Astrocyte (in vitro differentiated cells and primary cell): ENCODE measurements around the gene IQUB. TPM values are rescaled to one million over a fixed set of nuclear protein-coding genes. Genes with fewer than 3 reads are reported as not detected.
"Not testable (repeated sequence)": the region's sequence is repeated elsewhere in the genome, so short reads cannot be mapped to it uniquely, and the experiment has no call there.

Experiments
- DNase-seq: peaks from one replicate; pipeline ENCODE4 v3.0.0-alpha.2; 2010; ENCODE audit warnings: low read depth
- FAIRE-seq: peaks from 2 replicates; lab custom pipeline; 2011; peaks lifted over from hg19 to GRCh38; lab: Jason Lieb, UNC
- H2AFZ ChIP-seq: 2 replicates; pipeline ENCODE4 v1.6.0; 2012; ENCODE audit warnings: low read depth, low read length, inconsistent platforms
- H3K27ac ChIP-seq: 2 replicates; pipeline ENCODE4 v1.5.1; 2011; ENCODE audit warnings: low read depth, low read length, inconsistent platforms
- H3K27me3 ChIP-seq: 2 replicates; pipeline ENCODE4 v1.6.0; 2011; ENCODE audit warnings: low read length, inconsistent platforms; ENCODE audit not compliant: insufficient read depth
- H3K36me3 ChIP-seq: 2 replicates; pipeline ENCODE4 v1.5.1; 2011; ENCODE audit warnings: low read length, inconsistent platforms; ENCODE audit not compliant: insufficient read depth
- H3K4me1 ChIP-seq: 2 replicates; pipeline ENCODE4 v1.5.1; 2011; ENCODE audit warnings: low read length, inconsistent platforms; ENCODE audit not compliant: insufficient read depth
- H3K4me2 ChIP-seq: 2 replicates; pipeline ENCODE4 v1.6.0; 2012; ENCODE audit warnings: low read length, inconsistent platforms
- H3K4me3 ChIP-seq: 2 replicates; pipeline ENCODE4 v1.5.1; 2011; ENCODE audit warnings: low read depth, mild to moderate bottlenecking, low read length, inconsistent platforms; ENCODE audit not compliant: insufficient read depth
- H3K79me2 ChIP-seq: 2 replicates; pipeline ENCODE4 v1.6.0; 2012; ENCODE audit warnings: mild to moderate bottlenecking, low read length, inconsistent platforms; ENCODE audit not compliant: insufficient read depth
- H3K9ac ChIP-seq: 2 replicates; pipeline ENCODE4 v1.6.0; 2012; ENCODE audit warnings: mild to moderate bottlenecking, low read length, inconsistent platforms
- H3K9me3 ChIP-seq: 2 replicates; pipeline ENCODE4 v1.5.1; 2012; ENCODE audit warnings: low read depth, mild to moderate bottlenecking, low read length, inconsistent platforms; ENCODE audit not compliant: insufficient read depth
- H4K20me1 ChIP-seq: 2 replicates; pipeline ENCODE4 v1.6.0; 2012; ENCODE audit warnings: low read length, inconsistent platforms; ENCODE audit not compliant: insufficient read depth
- H3K27ac Mint-ChIP-seq: one replicate; pipeline ENCODE4 v1.8.0; 2021; ENCODE audit warnings: mild to moderate bottlenecking, mixed read lengths; ENCODE audit not compliant: unreplicated experiment
- H3K27me3 Mint-ChIP-seq: one replicate; pipeline ENCODE4 v1.8.0; 2021; ENCODE audit warnings: low read depth, mixed read lengths; ENCODE audit not compliant: unreplicated experiment
- H3K36me3 Mint-ChIP-seq: one replicate; pipeline ENCODE4 v1.8.0; 2021; ENCODE audit warnings: low read depth, mixed read lengths; ENCODE audit not compliant: unreplicated experiment
- H3K4me1 Mint-ChIP-seq: one replicate; pipeline ENCODE4 v1.8.0; 2021; ENCODE audit warnings: low read depth, mixed read lengths; ENCODE audit not compliant: unreplicated experiment
- H3K4me3 Mint-ChIP-seq: one replicate; pipeline ENCODE4 v1.8.0; 2021; ENCODE audit warnings: mild to moderate bottlenecking, moderate library complexity, mixed read lengths; ENCODE audit not compliant: unreplicated experiment
- H3K9me3 Mint-ChIP-seq: one replicate; pipeline ENCODE4 v1.8.0; 2021; ENCODE audit warnings: mild to moderate bottlenecking, mixed read lengths; ENCODE audit not compliant: unreplicated experiment
- CTCF ChIP-seq: IDR thresholded peaks from 2 replicates; pipeline ENCODE4 v1.5.1; 2011; ENCODE audit warnings: low read depth, mild to moderate bottlenecking, inconsistent platforms, low read length, moderate library complexity; ENCODE audit not compliant: insufficient read depth
- EZH2 ChIP-seq: IDR thresholded peaks from 2 replicates; pipeline ENCODE4 v1.6.1; 2012; ENCODE audit warnings: mild to moderate bottlenecking, low read length, inconsistent platforms; ENCODE audit not compliant: insufficient read depth
- total RNA-seq: library from RNA; stranded (reverse); gene quantifications from 2 replicates; pipeline ENCODE4 v1.2.1, GENCODE V29; 2021

Gene IQUB
- total RNA-seq, 1 donor from 2014 or later = 0.59 TPM

- Mint-ChIP-seq H3K4me3 (no peak overlapping the region), H3K36me3 (peaks cover 3% of the 10 kb centered on the region)
- FAIRE-seq = no peak
Observed at GRCh38 chr7:123553159-123553558, 18.8 kb upstream of the IQUB start.

DNA sequence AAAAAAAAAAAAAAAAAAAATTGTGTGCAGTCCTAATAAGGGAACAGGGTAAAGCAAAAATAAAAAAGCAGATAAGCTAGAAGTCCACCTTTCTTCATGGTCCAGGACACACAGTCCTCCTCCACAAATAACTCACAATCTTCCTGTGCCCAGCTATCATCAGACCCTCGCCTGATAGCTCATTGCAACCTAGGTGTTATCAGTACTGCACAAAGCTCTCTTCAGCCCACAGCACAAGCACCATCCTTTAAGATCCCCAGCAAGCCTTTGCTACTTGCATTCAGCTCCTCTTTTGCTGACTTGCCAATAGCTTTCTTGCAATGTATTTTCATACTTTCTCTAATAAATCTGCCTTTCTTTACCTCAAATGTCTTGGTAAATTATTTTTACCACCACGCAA is 18.2 kb upstream of the IQUB start:
- no peak overlapping the region for H3K27ac ChIP-seq
- H3K4me3 ChIP-seq = no peak overlapping the region
- DNase-seq (no peak), FAIRE-seq (no peak)
- H3K36me3 ChIP-seq = peaks cover 10% of the 10 kb centered on the region
- H4K20me1 ChIP-seq = no peaks in the 10 kb centered on the region
- no peak overlapping the region for H3K9ac ChIP-seq
- no peak for TF ChIP-seq EZH2
- peaks cover 3% of the 10 kb centered on the region for H3K36me3 Mint-ChIP-seq
- H3K9me3 Mint-ChIP-seq = peaks cover 2% of the 10 kb centered on the region
- peaks cover 41% of the 10 kb centered on the region for H3K79me2 ChIP-seq
- no peak overlapping the region for H2AFZ ChIP-seq
- H3K27ac Mint-ChIP-seq = no peak overlapping the region
- no peaks in the 10 kb centered on the region for H3K4me1 ChIP-seq
- no peaks in the 10 kb centered on the region for H3K9me3 ChIP-seq
- H3K4me3 Mint-ChIP-seq = no peak overlapping the region
- H3K27me3 ChIP-seq = no peaks in the 10 kb centered on the region
- no peaks in the 10 kb centered on the region for H3K4me1 Mint-ChIP-seq
- no peaks in the 10 kb centered on the region for H3K27me3 Mint-ChIP-seq
- H3K4me2 ChIP-seq = no peak overlapping the region

More at GRCh38 chr7:123553159-123553558, 18.8 kb upstream of the IQUB start:
- no peaks in the 10 kb centered on the region for H4K20me1 ChIP-seq
- Mint-ChIP-seq H3K4me1 (no peaks in the 10 kb centered on the region), H3K9me3 (peaks cover 2% of the 10 kb centered on the region), H3K27ac (no peak overlapping the region), H3K27me3 (no peaks in the 10 kb centered on the region)
- H3K79me2 ChIP-seq = peaks cover 41% of the 10 kb centered on the region
- no peaks in the 10 kb centered on the region for H3K27me3 ChIP-seq
- H3K36me3 ChIP-seq = peaks cover 10% of the 10 kb centered on the region
- TF ChIP-seq CTCF = no peak
- no peak for TF ChIP-seq EZH2
- H2AFZ ChIP-seq = no peak overlapping the region
- no peak overlapping the region for H3K4me2 ChIP-seq
- H3K9ac ChIP-seq = no peak overlapping the region
- no peaks in the 10 kb centered on the region for H3K9me3 ChIP-seq
- no peaks in the 10 kb centered on the region for H3K4me1 ChIP-seq
- H3K27ac ChIP-seq = no peak overlapping the region
- DNase-seq = no peak
- no peak overlapping the region for H3K4me3 ChIP-seq

GRCh38 chr7:123552134-123552533 is 17.7 kb upstream of the IQUB start:
- H3K27me3 Mint-ChIP-seq, H3K4me1 Mint-ChIP-seq: not testable (repeated sequence)

More at GRCh38 chr7:123552134-123552533, 17.7 kb upstream of the IQUB start:
- not testable (repeated sequence) for H3K9ac ChIP-seq, DNase-seq, H3K4me3 Mint-ChIP-seq, H2AFZ ChIP-seq, H3K9me3 Mint-ChIP-seq, H3K4me3 ChIP-seq, H3K27me3 ChIP-seq, H3K4me1 ChIP-seq, H3K27ac ChIP-seq, FAIRE-seq, H3K9me3 ChIP-seq, H3K36me3 Mint-ChIP-seq, H3K4me2 ChIP-seq, H4K20me1 ChIP-seq, H3K27ac Mint-ChIP-seq
- Histone ChIP-seq H3K79me2 (peaks cover 37% of the 10 kb centered on the region), H3K36me3 (peaks cover 10% of the 10 kb centered on the region)
